HEK293T (cell line): Measurements from ENCODE around the gene MTM1.

ENCODE experiments used
- CTCF ChIA-PET: fragments of 350-600 bp; formaldehyde crosslinking; extraction: SDS; loops from one replicate; lab custom pipeline; 2021; ENCODE audit warnings: antibody characterized with exemption, inconsistent platforms; lab: Yijun Ruan, JAX
- POLR2A ChIA-PET: fragments of 350-600 bp; formaldehyde crosslinking; extraction: SDS; loops from one replicate; lab custom pipeline; 2020; ENCODE audit warnings: antibody characterized with exemption, inconsistent platforms; lab: Yijun Ruan, JAX
- DNase-seq: peaks from one replicate; pipeline ENCODE4 v3.0.0; 2012; ENCODE audit warnings: mixed read lengths; ENCODE audit errors: extremely low spot score
- ARNT ChIP-seq: fragments of 450-650 bp; IDR thresholded peaks from 2 replicates; pipeline ENCODE4 v1.6.1; 2017; ENCODE audit warnings: mild to moderate bottlenecking
- BHLHE40 ChIP-seq: fragments of 450-650 bp; IDR thresholded peaks from 2 replicates; pipeline ENCODE4 v1.6.1; 2016; ENCODE audit warnings: mild to moderate bottlenecking, moderate library complexity, borderline replicate concordance
- CTBP1 ChIP-seq: fragments of 450-650 bp; IDR thresholded peaks from 2 replicates; pipeline ENCODE4 v1.6.1; 2016; ENCODE audit warnings: borderline replicate concordance
- ELF4 ChIP-seq: fragments of 450-650 bp; IDR thresholded peaks from 2 replicates; pipeline ENCODE4 v1.6.1; 2017; ENCODE audit warnings: antibody characterized with exemption
- FOXA1 ChIP-seq: fragments of 450-650 bp; IDR thresholded peaks from 2 replicates; pipeline ENCODE4 v1.6.1; 2016; ENCODE audit warnings: mild to moderate bottlenecking
- FOXK2 ChIP-seq: fragments of 450-650 bp; IDR thresholded peaks from 2 replicates; pipeline ENCODE4 v1.6.1; 2016; ENCODE audit warnings: mild to moderate bottlenecking
- FOXM1 ChIP-seq: fragments of 450-650 bp; IDR thresholded peaks from 2 replicates; pipeline ENCODE4 v1.6.1; 2017; ENCODE audit warnings: mild to moderate bottlenecking, borderline replicate concordance
- HDGF ChIP-seq: fragments of 450-650 bp; IDR thresholded peaks from 2 replicates; pipeline ENCODE4 v1.6.1; 2017; ENCODE audit warnings: antibody characterized with exemption, borderline replicate concordance
- L3MBTL2 ChIP-seq: fragments of 450-650 bp; conservative IDR thresholded peaks from 2 replicates; pipeline ENCODE4 v1.6.1; 2016; ENCODE audit warnings: mild to moderate bottlenecking
- LEF1 ChIP-seq: fragments of 450-650 bp; IDR thresholded peaks from 2 replicates; pipeline ENCODE4 v1.6.1; 2017; ENCODE audit warnings: mild to moderate bottlenecking, borderline replicate concordance
- NFRKB ChIP-seq: fragments of 450-650 bp; IDR thresholded peaks from 2 replicates; pipeline ENCODE4 v1.6.1; 2016; ENCODE audit warnings: mild to moderate bottlenecking, moderate library complexity
- SP1 ChIP-seq: fragments of 450-650 bp; IDR thresholded peaks from 2 replicates; pipeline ENCODE4 v1.6.1; 2017
- SUZ12 ChIP-seq: fragments of 450-650 bp; IDR thresholded peaks from 2 replicates; pipeline ENCODE4 v1.6.1; 2016; ENCODE audit warnings: mild to moderate bottlenecking
- TARDBP ChIP-seq: fragments of 450-650 bp; IDR thresholded peaks from 2 replicates; pipeline ENCODE4 v1.6.1; 2016
- ZNF384 ChIP-seq: fragments of 450-650 bp; IDR thresholded peaks from 2 replicates; pipeline ENCODE4 v1.6.1; 2016
- TF ChIP-seq, protein P1 (sequence below): fragments of 450-650 bp; IDR thresholded peaks from 2 replicates; pipeline ENCODE4 v1.6.1; 2016

The MTM1 gene

DNA sequence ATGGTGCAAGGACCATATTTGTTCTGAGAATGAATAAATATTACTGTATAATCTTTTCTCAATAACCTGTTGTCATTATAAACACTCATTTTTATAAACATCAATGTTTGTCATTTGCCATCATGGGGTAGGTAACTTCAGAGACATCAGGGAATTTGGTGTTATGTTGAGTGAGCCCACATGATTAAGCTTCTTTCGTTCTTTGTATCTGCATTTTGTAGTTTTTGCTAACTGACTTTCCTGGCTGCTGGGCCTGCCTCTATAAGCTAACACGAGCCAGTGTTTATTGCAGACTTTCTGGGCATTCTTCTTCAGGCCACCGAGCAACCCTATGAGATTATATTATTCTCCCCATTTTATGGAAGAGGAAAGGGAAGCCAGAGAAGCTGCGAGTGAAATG is 76.0 kb downstream of the MTM1 start:
- ChIA-PET CTCF (no interaction called here), POLR2A (no interaction called here)
- DNase-seq = no peak
- no peak for TF ChIP-seq SP1

DNA sequence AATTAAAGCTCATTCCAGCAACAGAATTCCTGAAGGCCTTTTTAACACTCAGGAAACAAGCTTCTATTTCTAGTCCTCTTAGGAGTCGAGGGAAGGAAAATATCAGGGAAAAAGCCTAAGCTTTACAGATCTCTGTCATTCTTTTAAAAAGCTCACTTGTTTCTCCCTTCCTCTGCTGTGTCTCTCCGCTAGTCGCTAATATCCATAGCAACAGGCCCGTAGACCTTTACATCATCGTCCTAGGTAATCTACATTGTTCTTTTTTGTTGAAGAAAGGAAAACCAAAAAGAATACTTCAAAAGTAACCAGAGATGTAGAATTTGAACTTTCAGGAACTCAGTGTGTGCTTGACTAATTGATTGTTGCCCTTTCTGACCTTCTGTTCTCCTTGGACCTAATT is 78.9 kb downstream of the MTM1 start:
- ChIA-PET CTCF (no interaction called here), POLR2A (no interaction called here)
- TF ChIP-seq SUZ12 (no peak), ARNT (no peak), CTBP1 (no peak), FOXM1 (no peak), BHLHE40 (no peak), L3MBTL2 (no peak), FOXK2 (no peak), SP1 (no peak), ZNF384 (no peak), ELF4 (no peak), HDGF (no peak), LEF1 (no peak), FOXA1 (no peak), TARDBP (no peak), NFRKB (no peak)
- TF ChIP-seq, protein P1, sequence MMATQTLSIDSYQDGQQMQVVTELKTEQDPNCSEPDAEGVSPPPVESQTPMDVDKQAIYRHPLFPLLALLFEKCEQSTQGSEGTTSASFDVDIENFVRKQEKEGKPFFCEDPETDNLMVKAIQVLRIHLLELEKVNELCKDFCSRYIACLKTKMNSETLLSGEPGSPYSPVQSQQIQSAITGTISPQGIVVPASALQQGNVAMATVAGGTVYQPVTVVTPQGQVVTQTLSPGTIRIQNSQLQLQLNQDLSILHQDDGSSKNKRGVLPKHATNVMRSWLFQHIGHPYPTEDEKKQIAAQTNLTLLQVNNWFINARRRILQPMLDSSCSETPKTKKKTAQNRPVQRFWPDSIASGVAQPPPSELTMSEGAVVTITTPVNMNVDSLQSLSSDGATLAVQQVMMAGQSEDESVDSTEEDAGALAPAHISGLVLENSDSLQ = no peak
- no peak for DNase-seq

DNA sequence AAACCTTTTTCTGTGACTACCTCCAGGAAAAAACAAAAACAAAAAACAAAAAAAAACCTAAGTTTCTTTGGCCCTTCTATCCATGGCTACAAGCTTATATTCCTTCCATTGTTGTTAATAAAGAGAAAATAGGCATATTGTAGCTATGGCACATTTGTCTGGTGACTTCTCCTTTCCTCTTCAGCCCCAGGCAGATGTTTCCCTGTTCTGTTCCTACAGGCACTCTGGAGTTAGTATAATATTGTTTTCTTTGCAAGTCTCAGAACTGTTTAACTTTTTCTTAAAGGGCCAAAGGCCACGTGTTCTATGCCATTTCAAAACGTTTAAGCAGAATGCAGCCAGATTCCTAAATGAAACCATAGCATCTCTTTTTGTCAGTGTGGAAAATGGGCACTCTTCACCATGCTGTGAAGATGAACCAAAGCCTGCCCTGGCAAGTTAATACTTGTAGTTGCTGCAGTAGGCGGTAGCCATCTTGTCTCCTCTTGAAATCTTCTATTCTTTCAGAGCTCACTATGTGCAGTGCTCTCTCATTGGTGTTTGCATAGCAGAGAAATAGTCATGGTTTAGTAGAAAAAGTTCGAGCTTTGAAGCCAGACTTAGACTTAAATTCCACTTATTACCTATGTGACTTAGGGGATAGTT is 80.0 kb downstream of the MTM1 start:
- no peak for DNase-seq
- TF ChIP-seq SUZ12 (no peak), NFRKB (no peak)
- CTCF ChIA-PET = no interaction called here
- POLR2A ChIA-PET = interaction anchor here (0.6 to 1.0 kb wide), 3 partner anchors 28 to 98 kb away, joined by 3 read pairs; no protein-coding TSS in a partner anchor

DNA sequence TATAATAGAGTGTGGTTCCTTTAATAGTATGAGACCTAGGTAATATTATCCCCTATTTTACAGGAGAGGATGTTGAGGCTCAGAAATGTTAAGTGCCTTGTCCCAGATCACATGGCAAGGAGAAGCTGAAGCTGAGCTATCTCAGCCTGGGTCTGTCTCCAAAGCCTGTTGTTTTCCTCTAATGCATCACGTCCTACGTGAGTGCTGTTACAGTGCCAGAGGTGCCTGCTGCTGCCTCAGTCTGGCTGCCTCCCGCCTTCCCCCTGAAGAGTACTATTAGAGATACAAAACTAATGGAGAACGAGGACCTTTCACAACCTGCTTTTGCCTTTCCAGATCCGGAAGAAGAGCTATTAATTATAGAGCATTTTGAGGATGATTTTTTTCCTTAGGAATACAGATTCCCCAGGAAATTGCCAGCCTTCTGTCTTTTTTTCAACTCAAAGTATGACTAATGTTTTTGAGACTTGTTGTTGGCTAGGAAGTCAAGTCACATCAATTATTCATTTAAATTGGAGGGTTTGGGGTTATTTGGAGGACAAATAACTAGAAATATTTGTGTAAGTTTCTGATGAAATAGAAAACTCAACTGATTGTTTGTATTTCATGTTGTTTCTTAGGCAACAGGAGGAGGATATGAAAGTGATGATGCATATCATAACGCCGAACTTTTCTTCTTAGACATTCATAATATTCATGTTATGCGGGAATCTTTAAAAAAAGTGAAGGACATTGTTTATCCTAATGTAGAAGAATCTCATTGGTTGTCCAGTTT is 80.9 kb downstream of the MTM1 start:
- TF ChIP-seq FOXK2 (no peak), LEF1 (no peak), TARDBP (no peak), ELF4 (no peak), BHLHE40 (no peak), ZNF384 (no peak), L3MBTL2 (no peak), SUZ12 (no peak), CTBP1 (no peak), HDGF (no peak), FOXA1 (no peak), NFRKB (no peak), FOXM1 (no peak), SP1 (no peak), ARNT (no peak)
- TF ChIP-seq, protein P1 = no peak
- DNase-seq = no peak
- CTCF ChIA-PET = no interaction called here
- POLR2A ChIA-PET = interaction anchor here (1.0 kb wide), 1 partner anchor 60 kb away, joined by 3 read pairs; no protein-coding TSS in a partner anchor

DNA sequence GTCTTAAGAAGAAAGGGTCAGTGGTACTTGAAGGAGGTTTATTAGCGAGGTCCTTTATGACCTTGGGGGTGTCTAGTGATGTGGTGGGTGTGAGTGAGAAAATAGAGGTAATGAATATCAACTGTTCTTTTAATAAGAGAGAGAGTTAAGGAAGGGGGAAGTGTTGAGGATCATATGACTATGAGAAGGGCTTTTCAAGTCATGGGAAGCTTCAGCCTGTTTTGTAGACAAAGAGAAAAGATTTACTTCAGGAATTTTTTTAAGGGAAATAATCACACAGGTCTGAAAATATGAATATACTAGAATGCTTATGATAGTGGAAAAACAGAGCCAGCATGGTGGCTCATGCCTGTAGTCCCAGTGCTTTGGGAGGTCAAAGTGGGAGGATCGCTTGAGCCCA is 83.5 kb downstream of the MTM1 start:
- TF ChIP-seq ELF4 (no peak), CTBP1 (no peak), L3MBTL2 (no peak), BHLHE40 (no peak), NFRKB (no peak), FOXM1 (no peak), TARDBP (no peak), FOXA1 (no peak), ARNT (no peak), ZNF384 (no peak)
- ChIA-PET CTCF (no interaction called here), POLR2A (no interaction called here)
- no peak for DNase-seq

DNA sequence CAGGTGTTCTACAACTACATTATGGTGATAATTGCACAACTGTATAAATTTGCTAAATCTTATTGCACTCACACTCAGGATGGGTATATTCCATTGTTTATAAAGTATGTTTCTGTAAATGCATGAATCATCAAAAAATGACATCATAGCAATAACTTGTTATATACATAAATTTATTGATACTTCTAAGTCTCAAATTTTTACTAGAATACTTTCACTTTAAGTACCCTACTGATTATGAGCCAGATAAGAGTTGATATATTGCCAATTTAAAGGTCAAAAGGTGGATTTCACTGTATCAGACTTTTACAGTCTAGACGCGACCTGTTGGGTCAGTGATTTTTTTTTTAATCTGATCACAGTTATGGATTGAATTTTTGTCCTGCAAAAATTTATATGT is 87.4 kb downstream of the MTM1 start:
- POLR2A ChIA-PET = no interaction called here
- TF ChIP-seq ELF4 (no peak), L3MBTL2 (no peak), FOXA1 (no peak), CTBP1 (no peak), SUZ12 (no peak), TARDBP (no peak), BHLHE40 (no peak), SP1 (no peak), FOXK2 (no peak), ARNT (no peak), HDGF (no peak), NFRKB (no peak), FOXM1 (no peak), ZNF384 (no peak), LEF1 (no peak)
- TF ChIP-seq, protein P1 = no peak
- CTCF ChIA-PET = no interaction called here
- DNase-seq = no peak
